T1000 (cell line): Measurements from ENCODE around the gene DOLK.
A peak's percentile ranks its signal among the peaks of the same experiment; 100 is the strongest.
"Not testable (repeated sequence)": the region's sequence is repeated elsewhere in the genome, so short reads cannot be mapped to it uniquely, and the experiment has no call there.

Experiments
- DNase-seq: peaks from one replicate; lab custom pipeline; 2025; ENCODE audit warnings: mixed read lengths; lab: John Stamatoyannopoulos, UW

The DOLK gene

DNA sequence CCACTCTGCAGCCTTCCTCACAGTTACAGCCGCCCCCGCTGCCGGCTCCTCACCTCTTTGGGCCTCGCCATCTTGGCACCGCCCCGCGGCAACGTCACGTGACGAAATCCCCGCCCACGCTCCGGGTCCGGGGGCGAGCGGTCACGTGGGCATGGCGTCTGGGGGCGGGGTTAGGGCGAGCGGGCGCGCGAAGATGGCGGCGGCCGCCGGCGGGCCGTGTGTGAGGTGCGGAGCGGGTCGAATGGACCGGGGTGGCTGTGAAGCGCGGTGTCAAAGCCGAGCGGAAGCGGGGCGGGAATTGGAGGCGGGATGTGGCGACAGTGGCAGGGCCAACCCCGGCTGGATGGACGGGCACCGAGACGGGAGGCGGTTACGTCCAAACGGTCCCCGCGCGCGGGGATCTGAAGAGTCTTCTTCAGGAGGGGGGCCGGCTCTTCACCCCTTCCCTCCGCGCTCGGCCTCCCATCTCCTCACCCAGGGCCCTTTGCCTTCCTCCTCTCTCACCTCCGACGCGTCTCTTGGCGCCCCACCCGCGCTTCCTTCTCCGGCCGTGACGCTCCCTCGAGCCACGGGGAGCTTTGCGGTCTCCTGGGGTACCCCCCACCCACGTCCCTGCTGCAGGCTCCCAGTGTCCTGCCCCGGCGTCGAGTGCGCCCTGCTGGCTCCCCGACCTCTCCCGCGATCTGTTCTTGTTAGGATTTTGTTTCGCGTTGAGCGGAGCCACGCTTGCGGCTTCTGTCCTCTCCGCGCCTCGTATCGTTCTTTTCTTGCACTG is at the start of gene DOLK, which contains the start of gene NUP188:
TSS of gene DOLK (minus strand) at position 77 of the 775 bp plus-strand sequence. CDS start 300 bp downstream, outside the sequence.
TSS of gene NUP188 (plus strand) at position 173 of the 775 bp plus-strand sequence. CDS start at position 194, 21 bp downstream.
- DNase-seq, result peak; percentile 92

DNA sequence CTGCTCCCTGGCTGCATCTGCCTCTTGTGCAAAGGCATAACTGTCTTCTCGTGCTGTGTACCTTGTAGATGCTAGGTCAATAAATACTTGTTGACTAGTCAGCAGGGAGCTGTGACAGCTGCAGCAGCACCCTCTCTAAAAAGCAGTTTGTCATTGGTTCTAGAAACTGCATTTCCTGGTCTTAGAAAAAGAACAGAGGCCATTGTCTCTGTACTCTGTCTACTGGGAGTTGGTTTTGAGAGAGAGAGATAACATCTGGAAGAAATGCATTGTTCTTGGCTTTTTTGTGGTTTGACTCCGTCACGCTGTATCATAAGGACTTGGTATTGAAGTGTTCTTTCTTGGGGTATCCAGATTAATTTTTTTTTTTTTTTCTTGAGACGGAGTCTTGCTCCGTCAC is 48.4 kb upstream of the DOLK start:
- DNase-seq, result no peak

DNA sequence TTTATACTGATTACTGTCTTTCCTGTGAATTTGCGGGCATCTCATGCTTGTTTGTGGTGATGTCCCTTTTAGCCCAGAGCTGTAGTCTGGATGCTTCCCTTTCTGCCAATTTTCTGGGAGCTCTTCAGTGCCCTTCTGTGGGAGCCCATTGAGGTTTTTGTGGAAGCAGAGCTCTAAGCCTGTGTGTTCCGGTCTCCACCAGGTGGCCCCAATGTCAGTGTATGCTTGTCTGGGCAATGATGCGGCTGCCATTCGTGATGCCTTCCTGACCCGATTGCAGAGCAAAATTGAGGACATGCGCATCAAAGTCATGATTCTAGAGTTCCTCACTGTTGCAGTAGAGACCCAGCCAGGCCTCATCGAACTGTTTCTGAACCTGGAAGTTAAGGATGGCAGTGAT is 45.6 kb upstream of the DOLK start:
- no peak for DNase-seq

DNA sequence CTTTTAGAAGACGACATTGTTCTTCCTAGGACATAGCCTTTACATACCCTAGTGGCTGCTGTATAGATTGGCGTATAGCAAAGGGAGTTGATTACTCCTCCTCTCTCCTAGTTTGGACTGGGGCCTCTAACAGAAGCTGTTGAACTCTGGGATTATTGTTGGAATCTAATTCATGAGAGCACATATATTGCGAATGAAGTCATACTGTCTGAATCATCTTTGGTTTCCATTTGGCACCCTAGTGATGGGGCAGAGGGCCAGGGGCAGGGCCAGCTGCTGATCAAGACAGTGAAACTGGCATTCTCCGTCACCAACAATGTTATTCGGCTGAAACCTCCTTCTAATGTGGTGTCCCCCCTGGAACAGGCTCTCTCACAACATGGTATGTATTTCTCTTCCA is 40.4 kb upstream of the DOLK start:
- peak; percentile 47 for DNase-seq

DNA sequence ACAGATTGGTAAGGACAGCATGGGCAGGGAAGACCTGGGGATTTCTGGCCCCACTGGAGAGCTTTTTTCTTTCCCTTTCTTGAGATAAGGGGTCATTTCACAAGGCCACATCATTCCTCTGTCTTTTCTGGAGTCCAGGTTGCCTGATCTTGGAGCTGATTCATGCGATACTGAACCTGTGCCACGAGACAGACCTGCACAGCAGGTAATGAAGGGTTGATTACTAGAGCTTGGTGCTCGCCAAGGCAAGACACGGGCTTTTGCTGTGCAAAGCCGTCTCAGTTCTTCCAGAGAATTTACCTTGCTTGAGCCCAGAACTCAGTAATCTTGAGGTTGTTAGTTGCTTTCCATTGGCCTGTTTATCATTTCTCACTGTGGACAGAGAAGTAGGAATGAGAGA is 39.3 kb upstream of the DOLK start:
- no peak for DNase-seq

DNA sequence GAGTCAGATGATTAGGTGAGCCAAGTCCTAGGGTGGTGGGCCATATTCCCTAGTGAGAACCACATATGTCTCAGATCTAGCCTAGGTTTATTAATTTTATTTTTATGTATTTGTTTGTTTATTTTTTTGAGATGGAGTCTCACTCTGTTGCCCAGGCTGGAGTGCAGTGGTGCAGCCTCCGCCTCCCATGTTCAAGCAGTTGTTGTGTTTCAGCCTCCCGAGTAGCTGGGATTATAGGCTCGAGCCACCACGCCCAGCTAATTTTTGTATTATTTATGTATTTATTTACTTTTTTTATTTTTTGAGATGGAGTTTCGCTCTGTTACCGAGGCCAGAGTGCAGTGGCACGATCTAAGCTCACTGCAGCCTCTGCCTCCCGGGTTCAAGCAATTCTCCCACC is 36.1 kb upstream of the DOLK start:
- no peak for DNase-seq

DNA sequence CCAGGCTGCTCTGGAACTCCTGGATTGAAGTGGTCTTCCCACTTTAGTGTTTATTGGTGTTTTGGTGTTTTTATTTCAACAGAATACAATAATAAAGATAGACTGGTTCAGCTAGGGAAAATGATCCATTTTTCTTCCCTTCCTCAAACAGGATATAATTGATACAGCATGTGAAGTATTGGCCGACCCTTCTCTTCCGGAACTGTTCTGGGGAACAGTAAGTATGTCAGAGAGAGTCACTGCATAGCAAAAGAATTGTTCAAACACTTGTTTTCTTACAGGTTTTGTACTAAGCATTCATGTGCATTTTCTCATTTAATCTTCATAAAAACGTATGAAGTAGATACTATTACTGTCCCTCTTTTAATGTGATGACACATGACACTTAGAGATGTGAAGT is 31.7 kb upstream of the DOLK start:
- no peak for DNase-seq

DNA sequence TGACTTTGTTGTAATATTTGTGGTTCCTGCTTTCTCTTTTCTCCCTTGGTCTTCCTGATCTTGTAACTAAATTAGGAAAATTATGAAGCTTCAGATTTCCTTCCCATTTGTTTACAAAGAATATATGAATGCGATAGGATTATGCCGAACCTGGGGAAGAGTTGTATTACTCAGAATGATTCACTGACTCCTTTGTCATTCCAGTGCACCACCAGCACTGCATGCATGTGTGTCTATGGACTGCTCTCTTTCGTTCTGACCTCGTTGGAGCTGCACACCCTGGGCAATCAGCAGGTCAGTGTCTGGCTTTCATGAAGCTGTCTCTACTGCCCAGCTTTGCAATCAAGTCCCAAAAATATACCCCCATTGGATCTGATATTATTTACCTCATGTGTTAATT is 25.6 kb upstream of the DOLK start:
- DNase-seq, result peak; percentile 8

DNA sequence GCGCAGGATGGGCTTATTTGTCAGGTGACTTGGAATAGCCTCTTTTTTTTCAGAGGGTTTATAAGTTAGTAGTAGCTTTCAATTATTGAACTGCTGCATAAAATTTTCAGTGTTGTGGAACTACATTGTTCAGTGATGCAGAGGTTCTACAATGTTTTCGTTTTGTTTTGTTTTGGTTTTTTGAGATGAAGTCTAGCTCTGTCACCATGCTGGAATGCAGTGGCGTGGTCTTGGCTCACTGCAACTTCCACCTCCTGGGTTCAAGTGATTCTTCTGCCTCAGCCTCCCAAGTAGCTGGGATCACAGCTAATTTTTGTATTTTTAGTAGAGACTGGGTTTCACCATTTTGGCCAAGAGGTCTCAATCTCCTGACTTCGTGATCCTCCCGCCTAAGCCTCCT is 22.1 kb upstream of the DOLK start:
- no peak for DNase-seq

DNA sequence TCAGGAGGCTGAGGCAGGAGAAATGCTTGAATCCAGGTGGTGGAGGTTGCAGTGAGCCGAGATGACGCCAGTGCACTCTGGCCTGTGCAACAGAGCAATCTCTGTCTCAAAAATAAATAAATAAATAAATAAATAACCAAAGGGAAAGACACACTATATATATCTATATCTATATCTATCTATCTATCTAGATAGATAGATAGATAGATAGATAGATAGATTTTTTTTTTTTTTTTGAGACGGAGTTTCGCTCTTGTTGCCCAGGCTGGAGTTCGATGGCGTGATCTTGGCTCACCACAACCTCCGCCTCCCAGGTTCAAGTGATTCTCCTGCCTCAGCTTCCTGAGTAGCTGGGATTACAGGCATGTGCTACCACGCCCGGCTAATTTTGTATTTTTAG is 14.0 kb upstream of the DOLK start:
- not testable (repeated sequence) for DNase-seq

DNA sequence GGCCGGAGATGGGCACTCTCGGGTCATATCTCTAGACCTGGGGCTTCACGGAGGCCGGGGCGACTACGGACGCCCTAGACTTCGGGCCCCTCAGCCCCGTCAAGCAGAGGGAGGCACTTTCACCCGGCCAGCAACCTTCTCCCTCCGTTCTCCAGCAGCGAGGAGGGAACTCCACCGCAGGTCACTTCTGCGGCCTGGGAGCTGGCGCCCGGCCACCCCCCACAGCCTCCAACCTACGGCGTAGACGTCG is 201 bp downstream of the DOLK start:
- DNase-seq, result no peak

DNA sequence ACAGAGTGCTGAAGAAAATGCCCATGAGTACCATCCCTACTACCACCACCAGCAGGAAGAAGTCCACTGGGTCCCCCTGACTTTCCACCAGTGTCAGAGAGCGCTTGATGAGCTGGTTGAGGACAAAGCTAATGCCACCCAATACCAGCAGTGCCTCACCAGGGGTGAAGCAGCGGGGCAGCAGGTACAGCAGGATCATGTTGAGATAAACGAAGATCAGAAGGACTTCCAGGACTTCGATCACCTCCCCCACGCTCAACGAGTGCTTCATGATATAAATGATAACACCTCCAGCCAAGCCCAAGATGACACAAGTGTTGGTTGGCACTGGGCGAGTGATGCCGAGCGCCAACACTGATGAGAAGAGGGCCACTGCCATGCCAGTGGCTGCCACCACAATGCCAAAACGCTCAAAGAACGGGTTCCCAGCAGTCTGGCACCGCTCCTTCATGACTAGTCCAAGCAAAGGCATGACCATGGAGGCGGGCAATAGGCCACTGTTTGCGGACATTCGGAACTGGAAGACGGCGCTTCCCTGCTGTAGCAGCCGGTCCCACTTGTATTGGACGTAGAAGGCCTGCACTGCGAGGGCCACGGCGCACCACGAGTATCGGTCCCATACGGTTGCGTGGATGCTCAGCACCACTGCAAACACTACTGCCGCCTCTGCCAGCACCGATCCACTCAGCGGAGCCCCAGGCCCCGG is 679 bp downstream of the DOLK start:
- DNase-seq, result no peak

DNA sequence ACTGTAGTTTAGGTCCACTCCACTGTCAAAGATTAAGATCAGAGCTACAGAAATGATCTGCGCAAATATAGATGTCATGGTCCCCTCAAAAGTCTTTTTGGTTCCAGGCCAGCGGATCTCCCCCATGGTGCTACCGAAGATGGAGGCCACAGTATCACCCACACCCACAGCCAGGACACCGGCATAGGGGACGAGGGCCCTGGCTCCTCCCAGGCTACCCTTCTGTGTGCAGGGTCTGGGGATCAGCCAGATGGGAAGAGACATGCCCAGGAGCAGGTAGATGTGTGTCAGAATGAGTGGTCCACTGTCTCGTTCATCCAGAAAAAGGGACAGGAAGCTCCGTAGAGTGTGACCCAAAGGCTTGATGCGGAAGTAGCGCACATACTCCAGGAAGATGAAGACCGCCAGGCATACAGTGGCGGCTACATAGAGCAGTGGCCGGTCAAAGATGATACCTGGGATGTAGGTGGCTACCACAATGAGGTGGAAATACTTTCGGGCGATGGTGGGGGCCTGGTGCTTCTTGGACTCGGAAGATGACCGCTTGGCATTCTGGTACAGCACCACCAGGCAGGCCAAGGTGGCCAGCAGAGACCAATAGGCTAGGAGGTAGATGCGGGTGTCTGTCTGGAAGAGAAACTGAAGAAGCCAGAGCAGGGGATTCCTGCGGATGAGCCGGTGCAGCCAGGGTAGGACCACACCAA is 1.5 kb downstream of the DOLK start:
- no peak for DNase-seq

DNA sequence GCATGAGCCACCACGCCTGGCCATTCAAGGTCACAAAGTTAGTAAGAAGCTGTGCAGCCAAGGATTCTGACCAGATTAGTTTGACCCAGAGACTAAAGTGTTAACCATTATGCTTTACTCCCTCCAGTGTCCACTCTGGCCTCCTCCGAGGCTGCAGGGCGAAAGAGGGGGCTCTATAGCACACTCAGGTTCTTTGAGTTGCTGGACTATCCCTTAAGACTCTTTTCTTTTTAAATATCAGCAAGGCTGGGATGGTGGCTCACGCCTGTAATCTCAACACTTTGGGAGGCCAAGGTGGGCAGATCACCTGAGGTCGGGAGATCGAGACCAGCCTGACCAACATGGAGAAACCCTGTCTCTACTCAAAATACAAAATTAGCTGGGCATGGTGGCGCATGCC is 2.4 kb downstream of the DOLK start:
- DNase-seq, result not testable (repeated sequence)

DNA sequence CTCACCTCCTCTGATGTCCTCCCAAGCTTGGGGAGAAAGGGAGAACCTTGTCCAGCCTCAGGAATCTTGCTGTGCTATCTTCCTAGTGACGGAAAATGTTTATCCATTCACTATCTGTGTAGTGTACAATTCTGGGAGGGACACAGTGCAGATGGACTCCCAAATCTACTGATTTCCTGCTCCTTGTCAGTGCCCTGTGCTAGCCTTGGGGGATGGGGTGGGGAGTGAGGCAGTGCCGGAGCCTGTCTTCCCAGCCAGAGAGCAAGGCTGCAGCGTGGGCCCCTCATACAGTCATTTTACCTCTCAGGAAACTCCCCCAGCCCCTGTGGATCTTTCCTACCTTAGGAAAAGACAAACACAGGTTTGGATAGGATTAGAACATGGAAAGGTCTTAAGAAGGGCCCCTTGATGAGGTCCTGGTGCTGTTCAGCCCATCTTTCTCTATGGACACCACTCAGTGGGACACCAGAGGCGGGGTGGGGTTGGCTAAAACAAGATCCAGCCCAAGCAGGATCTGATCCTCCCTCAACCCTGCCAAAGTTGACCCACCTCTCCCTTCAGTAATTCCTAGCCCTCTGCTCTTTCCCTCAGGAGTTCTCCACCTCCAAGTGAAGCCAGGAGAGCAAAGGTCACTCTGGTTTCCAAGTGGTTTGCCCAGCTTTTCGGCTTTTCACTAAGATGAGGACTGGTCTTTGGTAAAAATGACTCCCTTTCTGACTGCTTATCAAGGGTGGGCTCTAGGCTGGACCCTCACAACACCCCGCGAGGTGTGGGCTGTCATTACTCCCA is 3.4 kb downstream of the DOLK start:
- DNase-seq, result no peak

DNA sequence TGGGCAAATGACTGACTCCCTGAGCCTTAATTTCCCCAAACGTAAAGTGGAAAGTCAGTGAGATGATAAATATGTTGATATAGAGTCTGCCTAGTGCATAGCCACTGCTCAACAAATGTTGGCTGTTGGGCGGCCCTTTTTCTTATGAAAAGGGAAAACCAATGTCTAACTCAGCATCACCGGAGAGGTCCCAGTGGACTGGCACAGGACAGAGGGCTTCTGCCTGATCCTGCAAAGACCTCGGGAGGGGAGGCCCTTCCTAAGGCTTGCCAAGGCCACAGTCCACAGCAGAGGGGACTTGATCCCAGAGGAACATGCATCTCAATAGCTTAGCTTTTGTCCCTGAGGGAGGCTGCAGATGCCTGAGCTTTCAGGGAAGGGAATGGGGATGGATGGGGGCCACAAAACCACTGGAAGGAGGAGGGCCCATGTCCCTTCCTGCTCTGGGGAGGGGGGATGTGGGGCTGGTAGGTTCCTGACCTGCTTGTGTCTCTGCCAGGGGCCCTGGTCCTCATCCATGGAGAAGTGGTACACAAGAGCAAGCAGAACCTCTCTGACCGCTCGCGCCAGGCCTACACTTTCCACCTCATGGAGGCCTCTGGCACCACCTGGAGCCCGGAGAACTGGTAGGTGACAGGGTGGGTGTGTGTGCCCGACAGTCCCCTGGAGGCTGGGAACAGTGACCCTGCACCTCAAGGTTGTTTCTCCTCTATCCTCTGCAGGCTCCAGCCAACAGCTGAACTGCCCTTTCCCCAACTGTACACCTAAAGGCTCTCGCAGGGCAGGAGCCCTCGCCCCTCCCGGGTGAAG is 6.3 kb downstream of the DOLK start:
- no peak for DNase-seq

DNA sequence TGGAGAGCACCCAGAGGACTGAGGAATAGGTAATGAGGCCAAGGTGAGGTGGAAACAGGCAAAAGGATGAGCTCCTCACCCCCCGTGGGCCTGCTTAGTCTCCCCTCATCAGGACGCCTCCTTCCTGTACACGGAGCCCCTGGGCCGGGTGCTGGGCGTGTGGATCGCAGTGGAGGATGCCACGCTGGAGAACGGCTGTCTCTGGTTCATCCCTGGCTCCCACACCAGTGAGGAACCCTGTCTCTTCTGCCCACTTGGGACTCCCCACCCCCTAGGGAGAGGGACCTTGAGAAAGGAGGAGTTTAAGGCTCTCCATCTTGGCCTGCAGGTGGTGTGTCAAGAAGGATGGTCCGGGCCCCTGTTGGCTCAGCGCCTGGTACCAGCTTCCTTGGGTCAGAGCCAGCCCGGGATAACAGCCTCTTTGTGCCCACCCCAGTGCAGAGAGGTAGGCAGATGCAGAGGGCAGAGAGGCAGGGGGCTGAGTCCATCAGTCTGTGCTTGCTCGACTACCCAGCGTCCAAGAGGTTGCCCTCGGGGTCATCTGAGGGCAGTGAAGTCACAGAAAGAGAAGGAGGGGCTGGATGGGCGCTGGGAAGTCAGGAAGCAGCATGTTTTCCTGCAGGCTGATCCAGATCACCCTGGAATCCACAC is 7.0 kb downstream of the DOLK start:
- DNase-seq, result no peak

DNA sequence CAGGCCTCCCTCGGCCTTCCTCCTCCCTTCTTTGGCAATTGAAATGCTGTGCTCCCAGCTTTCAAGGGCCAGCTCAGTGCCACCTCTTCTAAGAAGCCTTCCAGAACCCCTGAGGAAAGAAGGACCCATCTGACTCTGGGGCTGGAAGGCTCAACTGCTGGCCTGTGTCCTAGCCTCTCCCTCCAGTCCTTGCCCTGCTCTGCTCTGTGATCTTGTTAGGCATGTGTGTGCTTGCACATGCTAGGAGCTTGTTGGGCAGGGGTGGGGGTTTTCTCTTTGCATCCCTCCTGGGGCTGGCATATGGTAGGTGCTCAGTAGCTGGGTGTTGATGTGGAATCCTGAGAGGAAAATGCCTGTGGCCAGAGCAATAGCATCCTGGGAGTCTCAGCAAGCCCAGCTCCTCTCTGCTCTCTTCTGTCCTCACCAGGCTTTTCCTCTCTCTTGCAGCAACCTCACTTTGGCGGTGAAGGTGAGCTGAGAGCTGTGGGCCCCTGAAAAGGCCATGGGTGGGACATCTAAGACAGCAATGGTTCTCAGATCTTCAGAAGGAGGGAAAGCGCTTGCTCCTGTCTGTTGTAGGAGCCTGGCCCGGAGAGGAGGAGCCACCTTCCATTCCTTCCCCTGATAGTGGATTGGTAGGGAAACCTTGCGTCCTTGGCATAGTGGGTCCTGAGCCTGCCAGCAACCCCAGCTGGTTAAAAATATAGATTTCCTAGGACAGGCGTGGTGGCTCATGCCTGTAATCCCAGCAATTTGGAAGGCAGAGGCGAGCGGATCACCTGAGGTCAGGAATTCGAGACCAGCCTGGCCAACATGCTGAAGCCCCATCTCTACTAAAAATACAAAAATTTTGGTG is 9.9 kb downstream of the DOLK start:
- DNase-seq, result no peak

DNA sequence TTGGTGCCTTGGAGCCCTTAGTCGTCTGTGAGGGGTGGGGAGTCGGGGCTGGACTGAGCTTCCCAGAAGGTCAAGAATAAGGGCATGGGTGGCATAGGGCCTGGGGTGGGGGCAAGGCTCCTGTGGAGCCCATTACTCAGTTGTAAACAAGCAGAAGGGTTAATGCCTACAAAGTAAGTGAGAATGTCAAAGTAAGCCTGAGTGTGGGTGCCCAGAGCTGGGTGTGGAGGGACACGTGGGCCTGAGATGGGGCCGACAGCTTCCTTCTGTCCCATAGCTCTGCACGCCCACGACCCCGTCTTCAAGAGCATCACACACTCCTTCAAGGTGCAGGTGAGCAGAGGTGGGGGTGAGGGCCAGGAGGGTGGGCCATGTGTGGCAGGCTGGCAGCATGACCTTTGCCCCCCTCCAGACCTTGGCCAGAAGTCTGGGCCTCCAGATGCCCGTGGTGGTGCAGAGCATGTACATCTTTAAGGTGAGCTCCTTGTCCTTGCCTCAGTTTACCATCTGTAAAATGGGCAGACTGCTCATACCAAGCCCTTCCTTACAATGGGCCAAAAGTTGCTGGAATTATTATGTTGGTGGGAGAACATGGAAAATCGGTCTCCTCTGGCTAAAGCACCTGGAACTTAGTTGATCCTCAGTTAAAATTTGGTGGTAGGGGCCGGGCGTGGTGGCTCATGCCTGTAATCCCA is 11.1 kb downstream of the DOLK start:
- no peak for DNase-seq
